ENCODE measurements around the gene BACH1.

DNA sequence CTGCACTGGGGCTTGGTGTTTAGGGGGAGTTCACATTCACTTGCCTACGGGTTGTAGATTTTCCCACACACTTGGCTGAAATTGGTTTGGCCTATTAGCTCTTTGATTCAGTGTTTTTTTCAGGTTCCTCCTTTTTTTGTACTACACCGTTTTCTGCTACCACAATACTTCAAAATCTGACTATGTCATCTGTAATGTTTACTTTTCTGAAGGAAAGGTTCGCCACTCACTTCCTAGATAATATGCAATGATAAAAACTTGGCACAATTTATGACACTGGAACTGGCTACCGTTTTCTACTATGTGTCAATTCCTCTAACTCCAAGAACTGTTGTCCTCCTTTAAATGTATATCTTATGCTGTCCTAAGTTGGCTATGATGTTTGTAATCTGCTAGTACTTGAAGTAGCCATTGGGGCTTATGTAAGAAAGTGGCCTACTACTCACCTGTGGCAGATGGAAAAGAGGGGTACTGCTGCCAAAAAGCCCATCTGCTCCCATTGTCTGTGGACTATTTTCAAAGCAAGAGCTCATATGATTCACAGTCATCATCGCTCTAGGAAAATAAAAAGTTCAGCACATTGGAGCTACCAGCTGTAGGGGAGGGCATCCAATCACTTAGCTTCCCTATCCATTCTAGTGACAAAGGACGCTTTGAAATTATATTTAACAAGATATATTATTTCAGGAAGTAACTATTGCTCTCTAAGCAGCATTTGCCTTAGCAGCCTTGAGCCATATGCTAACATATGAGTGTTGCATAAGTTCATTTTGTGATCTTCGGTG lies 42.4 kb upstream of the BACH1 start:
- TF ChIP-seq, protein P1, sequence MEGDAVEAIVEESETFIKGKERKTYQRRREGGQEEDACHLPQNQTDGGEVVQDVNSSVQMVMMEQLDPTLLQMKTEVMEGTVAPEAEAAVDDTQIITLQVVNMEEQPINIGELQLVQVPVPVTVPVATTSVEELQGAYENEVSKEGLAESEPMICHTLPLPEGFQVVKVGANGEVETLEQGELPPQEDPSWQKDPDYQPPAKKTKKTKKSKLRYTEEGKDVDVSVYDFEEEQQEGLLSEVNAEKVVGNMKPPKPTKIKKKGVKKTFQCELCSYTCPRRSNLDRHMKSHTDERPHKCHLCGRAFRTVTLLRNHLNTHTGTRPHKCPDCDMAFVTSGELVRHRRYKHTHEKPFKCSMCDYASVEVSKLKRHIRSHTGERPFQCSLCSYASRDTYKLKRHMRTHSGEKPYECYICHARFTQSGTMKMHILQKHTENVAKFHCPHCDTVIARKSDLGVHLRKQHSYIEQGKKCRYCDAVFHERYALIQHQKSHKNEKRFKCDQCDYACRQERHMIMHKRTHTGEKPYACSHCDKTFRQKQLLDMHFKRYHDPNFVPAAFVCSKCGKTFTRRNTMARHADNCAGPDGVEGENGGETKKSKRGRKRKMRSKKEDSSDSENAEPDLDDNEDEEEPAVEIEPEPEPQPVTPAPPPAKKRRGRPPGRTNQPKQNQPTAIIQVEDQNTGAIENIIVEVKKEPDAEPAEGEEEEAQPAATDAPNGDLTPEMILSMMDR (IDR thresholded peaks at IDR 0.05 in 8 of 11, conservative IDR thresholded peaks at IDR 0.05 in 3 of 11) = no peak
- TF ChIP-seq POLR2AphosphoS5 (IDR thresholded peaks at IDR 0.05) (no peak), POLR2A (IDR thresholded peaks at IDR 0.05) (no peak)
